Fibroblast of villous mesenchyme (primary cell): ENCODE measurements around the gene RPS6KA2. TPM values are rescaled to one million over a fixed set of nuclear protein-coding genes. Genes with fewer than 3 reads are reported as not detected.

ENCODE experiments used
- DNase-seq: peaks from one replicate; pipeline ENCODE4 v3.0.0-alpha.2; 2010; ENCODE audit warnings: low read depth
- H3K4me3 ChIP-seq: 2 replicates; pipeline ENCODE4 v1.5.1; 2011; ENCODE audit warnings: low read depth, mild to moderate bottlenecking, low read length
- CTCF ChIP-seq: IDR thresholded peaks from 2 replicates; pipeline ENCODE4 v1.5.1; 2012; ENCODE audit warnings: low read depth, mild to moderate bottlenecking, low read length; ENCODE audit not compliant: insufficient read depth
- total RNA-seq: library from RNA; depleted of rRNA; stranded (reverse); fragments of >200 nt; gene quantifications from 2 replicates; pipeline ENCODE4 v1.2.3, GENCODE V29; 2012

Gene RPS6KA2
- total RNA-seq, 1 donor: 15.5 TPM

GRCh38 chr6:166558156-166559005, 68.7 kb downstream of the RPS6KA2 start:
- no peak for TF ChIP-seq CTCF
- no peak for DNase-seq
- no peak overlapping the region for H3K4me3 ChIP-seq

GRCh38 chr6:166556863-166557322, 70.2 kb downstream of the RPS6KA2 start:
- H3K4me3 ChIP-seq: no peak overlapping the region
- no peak for TF ChIP-seq CTCF
- DNase-seq: peak; percentile 60

DNA sequence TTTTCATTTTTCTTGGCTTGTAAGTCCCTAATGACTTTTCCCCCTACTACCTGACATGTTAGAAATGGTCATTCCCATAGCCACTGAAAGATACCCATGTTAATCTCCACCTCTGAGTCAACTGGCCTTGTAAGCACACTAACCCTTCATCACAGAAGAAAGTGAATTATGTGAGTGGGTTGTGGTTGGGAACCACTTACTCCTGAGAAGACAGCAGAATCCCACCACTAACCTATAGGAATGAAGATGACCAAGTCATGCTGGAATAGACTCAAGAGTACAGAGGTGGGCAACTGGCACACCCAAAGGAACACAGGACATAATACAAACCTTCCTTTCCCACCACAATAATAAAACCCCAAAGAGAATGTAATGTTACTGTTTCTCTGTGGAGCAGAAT, 70.7 kb downstream of the RPS6KA2 start:
- no peak overlapping the region for H3K4me3 ChIP-seq
- TF ChIP-seq CTCF: no peak
- no peak for DNase-seq

DNA sequence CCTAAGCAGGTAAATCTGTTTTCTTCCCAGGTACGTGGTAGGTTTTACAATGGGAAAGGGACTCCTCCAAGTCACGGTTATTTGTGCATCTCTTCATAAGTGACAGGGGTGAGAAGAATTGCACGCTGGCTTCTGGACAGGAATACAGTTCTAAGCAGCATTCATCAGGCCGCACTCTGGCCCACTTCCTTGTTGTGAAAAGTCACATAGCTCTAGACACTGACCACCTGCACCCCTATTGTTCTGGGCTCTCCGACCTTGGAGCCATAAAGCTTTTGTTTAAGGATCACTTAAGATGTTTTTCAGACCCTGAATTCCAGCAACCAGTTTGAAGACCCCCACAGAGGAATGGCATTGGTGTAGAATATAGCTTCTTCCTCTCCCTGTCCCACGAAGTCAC, 72.0 kb downstream of the RPS6KA2 start:
- H3K4me3 ChIP-seq: no peak overlapping the region
- no peak for DNase-seq
- TF ChIP-seq CTCF: no peak

DNA sequence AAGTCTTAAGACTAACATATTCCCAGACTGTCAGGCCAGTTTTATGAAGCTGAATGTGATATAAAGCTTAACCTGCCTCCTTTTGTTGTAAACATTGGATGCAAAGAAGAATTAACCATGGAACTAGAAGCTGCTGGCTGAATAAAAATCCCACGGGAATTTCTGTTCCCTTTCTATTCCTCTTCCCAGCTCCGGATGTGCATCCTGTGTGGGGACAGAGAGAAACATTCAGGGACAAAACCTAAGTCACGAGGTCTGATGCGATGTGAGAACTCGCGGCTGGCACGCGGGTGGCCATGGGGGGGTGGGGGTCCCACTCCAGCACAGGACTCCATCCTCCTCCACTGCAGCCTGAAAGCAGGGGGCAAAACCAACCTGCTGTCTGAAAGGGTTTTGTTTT, 72.7 kb downstream of the RPS6KA2 start:
- TF ChIP-seq CTCF: no peak
- no peak overlapping the region for H3K4me3 ChIP-seq
- DNase-seq: peak; percentile 66

GRCh38 chr6:166553563-166554271, 73.3 kb downstream of the RPS6KA2 start:
- no peak overlapping the region for H3K4me3 ChIP-seq
- no peak for TF ChIP-seq CTCF
- DNase-seq: peak; percentile 79
